Esophagus squamous epithelium (tissue), 5 donors: ENCODE data around the gene TMEM60. TPM values are rescaled to one million over a fixed set of nuclear protein-coding genes. Genes with fewer than 3 reads are reported as not detected.

ENCODE experiments used
- DNase-seq: peaks from one replicate; lab custom pipeline; 2025; lab: John Stamatoyannopoulos, UW
- H3K27ac ChIP-seq, 4 donors: fragments of 200-600 bp; sonication (generic); one replicate each; pipeline ENCODE4 v1.5.1; 2016 to 2019; ENCODE audit warnings: mild to moderate bottlenecking in 1 of 4
- H3K27me3 ChIP-seq, 4 donors: fragments of 200-600 bp; sonication (generic); 1 replicate in 3 of 4; 2 replicates in 1 of 4; pipeline versions ENCODE4 v1.5.1 to v1.6.0; 2017 to 2021; ENCODE audit warnings: antibody characterized with exemption in 1 of 4
- H3K36me3 ChIP-seq, 3 donors: fragments of 200-600 bp; sonication (generic); one replicate each; pipeline ENCODE4 v1.5.1; 2016 to 2019
- H3K4me1 ChIP-seq, 3 donors: fragments of 200-600 bp; sonication (generic); one replicate each; pipeline ENCODE4 v1.5.1; 2017 to 2019
- H3K4me3 ChIP-seq, 4 donors: fragments of 200-600 bp; sonication (generic); 1 replicate in 3 of 4; 2 replicates in 1 of 4; pipeline ENCODE4 v1.5.1; 2016 to 2019; ENCODE audit warnings: mild to moderate bottlenecking in 2 of 4, moderate library complexity in 1 of 4
- H3K9me3 ChIP-seq, 3 donors: fragments of 200-600 bp; sonication (generic); one replicate each; pipeline ENCODE4 v1.5.1; 2016 to 2019
- CTCF ChIP-seq, 6 experiments: fragments of 450-650 bp in 4 of 6; fragments of 200-600 bp in 2 of 6; sonication (generic) in 2 of 6; IDR thresholded peaks; one replicate each; pipeline ENCODE4 v1.5.1; 2016 to 2019; ENCODE audit warnings: antibody characterized with exemption in 6 of 6, mild to moderate bottlenecking in 4 of 6, moderate library complexity in 4 of 6
- POLR2A ChIP-seq, 4 donors: fragments of 450-650 bp; IDR thresholded peaks; one replicate each; pipeline ENCODE4 v1.6.1; 2017; ENCODE audit warnings: antibody characterized with exemption in 4 of 4, mild to moderate bottlenecking in 4 of 4, moderate library complexity in 3 of 4
- WGBS, 2 donors: methylation state at CpG; one replicate each; pipeline ENCODE4 v1.1.5; 2018; 5-methylcytosine and 5-hydroxymethylcytosine counted together
- intact Hi-C: fragments of 100-400 bp; cut with DNase I; formaldehyde crosslinking; loops from one replicate; pipeline ENCODE4 v1.15.0; 2022
- total RNA-seq, 4 donors: library from RNA; depleted of rRNA; stranded (reverse); fragments of >200 nt; gene quantifications; one replicate each; pipeline ENCODE4 v1.1.0, GENCODE V29; 2016
- donor health status: DM: yes; HTN: yes; CAD: no.

Gene TMEM60
- total RNA-seq, 4 donors from 2014 or later, result 6.9 to 18.8 (median 9.1) TPM

GRCh38 chr7:77752016-77752415 is 46.2 kb downstream of the TMEM60 start:
- H3K9me3 ChIP-seq, result no peaks in the 10 kb centered on the region
- intact Hi-C loops, result no loop called here
- H3K4me1 ChIP-seq, result peaks cover 0 to 22% (median 0%) of the 10 kb centered on the region in 3 donors
- WGBS, 2 donors, result 44 to 58% methylated on average over 2 of the region's 2 CpGs
- DNase-seq, result no peak
- peaks cover 0 to 46% (median 0%) of the 10 kb centered on the region in 3 donors for H3K36me3 ChIP-seq
- no peak for TF ChIP-seq CTCF (IDR thresholded peaks at IDR 0.05)
- TF ChIP-seq POLR2A (IDR thresholded peaks at IDR 0.05), result no peak
- no peaks in the 10 kb centered on the region for H3K27me3 ChIP-seq
- no peak overlapping the region for H3K27ac ChIP-seq
- no peak overlapping the region for H3K4me3 ChIP-seq

GRCh38 chr7:77747718-77748117 is 50.5 kb downstream of the TMEM60 start:
- WGBS, 2 donors, result 54 to 58% methylated on average over 1 of the region's 1 CpG
- TF ChIP-seq POLR2A (IDR thresholded peaks at IDR 0.05) (no peak), CTCF (IDR thresholded peaks at IDR 0.05) (no peak)
- intact Hi-C loops, result no loop called here
- H3K27ac ChIP-seq, result no peak overlapping the region
- no peaks in the 10 kb centered on the region for H3K27me3 ChIP-seq
- no peak overlapping the region for H3K4me3 ChIP-seq
- DNase-seq, result no peak
- H3K4me1 ChIP-seq, result peaks cover 0 to 23% (median 0%) of the 10 kb centered on the region in 3 donors
- H3K9me3 ChIP-seq, result no peaks in the 10 kb centered on the region
- H3K36me3 ChIP-seq, result peaks cover 0 to 50% (median 0%) of the 10 kb centered on the region in 3 donors

- TF ChIP-seq POLR2A (IDR thresholded peaks at IDR 0.05) (no peak), CTCF (IDR thresholded peaks at IDR 0.05) (no peak)
- no peak overlapping the region for H3K4me3 ChIP-seq
These were observed 51.1 kb downstream of the TMEM60 start for GRCh38 chr7:77747178-77747577.

DNA sequence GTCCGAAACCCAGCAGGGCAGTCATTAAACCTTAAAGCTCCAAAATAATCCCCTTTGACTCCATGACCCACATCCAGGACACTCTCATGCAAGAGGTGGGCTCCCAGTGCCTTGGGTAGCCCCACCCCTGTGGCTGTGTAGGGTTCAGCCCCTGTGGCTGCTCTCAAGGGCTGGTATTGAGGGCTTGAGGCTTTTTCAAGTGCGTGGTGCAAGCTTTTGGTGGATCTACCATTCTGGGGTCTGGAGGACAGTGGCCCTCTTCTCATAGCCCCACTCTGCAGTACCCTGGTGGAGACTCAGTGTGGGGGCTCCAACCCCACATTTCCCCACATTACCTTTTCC is 51.4 kb downstream of the TMEM60 start:
- no peaks in the 10 kb centered on the region for H3K9me3 ChIP-seq
- 100% methylated on average over 1 of the region's 2 CpGs for WGBS, 2 donors
- no peak overlapping the region for H3K4me3 ChIP-seq
- TF ChIP-seq CTCF (IDR thresholded peaks at IDR 0.05), result no peak
- no peak for TF ChIP-seq POLR2A (IDR thresholded peaks at IDR 0.05)
- DNase-seq, result no peak
- no peak overlapping the region for H3K27ac ChIP-seq
- H3K4me1 ChIP-seq, result peaks cover 0 to 14% (median 0%) of the 10 kb centered on the region in 3 donors
- intact Hi-C loops, result no loop called here
- H3K36me3 ChIP-seq, result peaks cover 0 to 56% (median 0%) of the 10 kb centered on the region in 3 donors
- no peaks in the 10 kb centered on the region for H3K27me3 ChIP-seq

More at GRCh38 chr7:77747178-77747577, 51.1 kb downstream of the TMEM60 start:
- H3K27me3 ChIP-seq, result no peaks in the 10 kb centered on the region
- peaks cover 0 to 55% (median 0%) of the 10 kb centered on the region in 3 donors for H3K36me3 ChIP-seq
- intact Hi-C loops, result no loop called here
- H3K9me3 ChIP-seq, result no peaks in the 10 kb centered on the region
- 56 to 66% methylated on average over 2 of the region's 2 CpGs for WGBS, 2 donors
- H3K27ac ChIP-seq, result no peak overlapping the region
- DNase-seq, result no peak
- H3K4me1 ChIP-seq, result peaks cover 0 to 18% (median 0%) of the 10 kb centered on the region in 3 donors

- TF ChIP-seq POLR2A (IDR thresholded peaks at IDR 0.05) (no peak), CTCF (IDR thresholded peaks at IDR 0.05) (no peak)
- Histone ChIP-seq H3K27me3 (no peaks in the 10 kb centered on the region), H3K4me3 (no peak overlapping the region), H3K4me1 (peaks cover 0 to 12% (median 0%) of the 10 kb centered on the region in 3 donors), H3K36me3 (peaks cover 0 to 51% (median 0%) of the 10 kb centered on the region in 3 donors), H3K27ac (no peak overlapping the region), H3K9me3 (no peaks in the 10 kb centered on the region)
- DNase-seq, result no peak
- intact Hi-C loops, result no loop called here
- 81 to 95% methylated on average over 6 of the region's 6 CpGs for WGBS, 2 donors
These were observed 51.9 kb downstream of the TMEM60 start for GRCh38 chr7:77746164-77746823.
